Measurements from ENCODE around the gene LARP1. TPM values are rescaled to one million over a fixed set of nuclear protein-coding genes. Genes with fewer than 3 reads are reported as not detected.

The LARP1 gene
- total and polyA plus RNA-seq, 9 of the 15 experiments (the other 6 are each of a cell fraction or from before 2014, with no cell fraction given) = 22.6 to 300 (median 92.0) TPM

GRCh38 chr5:154756009-154756867 lies 1.1 kb downstream of the LARP1 start (continued):
- TF ChIP-seq MTA1 (IDR thresholded peaks at IDR 0.05; ENCODE audit: borderline replicate concordance) (no peak), ZC3H11A (IDR thresholded peaks at IDR 0.05; ENCODE audit: low read depth, low read length) (no peak), MEF2D (tag; conservative IDR thresholded peaks at IDR 0.05; ENCODE audit: low read depth) (no peak), ZNF232 (CRISPR knock-in tag; IDR thresholded peaks at IDR 0.05) (no peak), SOX6 (IDR thresholded peaks at IDR 0.05) (no peak), NR3C1 (CRISPR knock-in tag; IDR thresholded peaks at IDR 0.05) (no peak), PHTF2 (CRISPR knock-in tag; IDR thresholded peaks at IDR 0.05) (no peak), DMBX1 (CRISPR knock-in tag; IDR thresholded peaks at IDR 0.05; ENCODE audit: borderline replicate concordance) (no peak), KLF13 (tag; IDR thresholded peaks at IDR 0.05; ENCODE audit: borderline replicate concordance, low read depth) (no peak), ZNF184 (CRISPR knock-in tag; IDR thresholded peaks at IDR 0.05) (no peak), ZNF830 (CRISPR knock-in tag; IDR thresholded peaks at IDR 0.05) (no peak), TEAD1 (CRISPR knock-in tag; IDR thresholded peaks at IDR 0.05) (0 out of 4 replicates have a peak, but pooled peaks of 1 of the 2 experiments have one; percentile 14), HIVEP1 (CRISPR knock-in tag; IDR thresholded peaks at IDR 0.05) (no peak), HNRNPL (IDR thresholded peaks at IDR 0.05; ENCODE audit: low read depth, low read length) (no peak; the same call in 1 of the 2 replicates), NFIC (IDR thresholded peaks at IDR 0.05) (no peak), LARP7 (IDR thresholded peaks at IDR 0.05) (no peak), GABPA (tag; conservative IDR thresholded peaks at IDR 0.05; ENCODE audit: low read depth) (no peak), REST (IDR thresholded peaks at IDR 0.05; ENCODE audit: borderline replicate concordance) (no peak), REST (CRISPR knock-in tag; IDR thresholded peaks at IDR 0.05; ENCODE audit: low read depth) (no peak), FOXP1 (CRISPR knock-in tag; IDR thresholded peaks at IDR 0.05) (no peak)
